C1 segment of cervical spinal cord (tissue), 14 donors: ENCODE measurements around the gene RASEF.
A peak's percentile ranks its signal among the peaks of the same experiment; 100 is the strongest.

Experiments used
- DNase-seq, 14 donors: peaks; one replicate each; lab custom pipeline; 2025; lab: John Stamatoyannopoulos, UW

The RASEF gene

GRCh38 chr9:83013867-83014605 lies 48.9 kb downstream of the RASEF start:
- no peak for DNase-seq

GRCh38 chr9:83012922-83013838 lies 49.8 kb downstream of the RASEF start:
- no peak for DNase-seq

- DNase-seq: no peak
Observed at GRCh38 chr9:83012168-83012921, 50.6 kb downstream of the RASEF start.

GRCh38 chr9:83011611-83012010 lies 51.3 kb downstream of the RASEF start:
- DNase-seq: no peak

GRCh38 chr9:83007521-83008300 lies 55.2 kb downstream of the RASEF start:
- no peak for DNase-seq

GRCh38 chr9:83006378-83006777 lies 56.6 kb downstream of the RASEF start:
- DNase-seq: no peak

GRCh38 chr9:83005963-83006362 lies 57.0 kb downstream of the RASEF start:
- no peak for DNase-seq

- DNase-seq: no peak
Observed at GRCh38 chr9:83005361-83005760, 57.6 kb downstream of the RASEF start.

GRCh38 chr9:83002329-83002728 lies 60.6 kb downstream of the RASEF start:
- DNase-seq: no peak

- no peak for DNase-seq
Observed at GRCh38 chr9:83000765-83001164, 62.2 kb downstream of the RASEF start.

- DNase-seq: no peak
Observed at GRCh38 chr9:82998409-82998808, 64.5 kb downstream of the RASEF start.

GRCh38 chr9:82997476-82998140 lies 65.3 kb downstream of the RASEF start:
- DNase-seq: no peak

- no peak for DNase-seq
Observed at GRCh38 chr9:82996941-82997340, 66.0 kb downstream of the RASEF start.

- DNase-seq: no peak
Observed at GRCh38 chr9:82993856-82994605, 68.9 kb downstream of the RASEF start.

- peak in 3 of 14 donors; percentile 1 to 5 (median 4) for DNase-seq
Observed at GRCh38 chr9:82991671-82992070, 71.3 kb downstream of the RASEF start.

GRCh38 chr9:82989929-82990328 lies 73.0 kb downstream of the RASEF start:
- no peak for DNase-seq

- no peak for DNase-seq
Observed at GRCh38 chr9:82988488-82988887, 74.5 kb downstream of the RASEF start.

GRCh38 chr9:82987370-82988189 lies 75.4 kb downstream of the RASEF start:
- DNase-seq: no peak

- no peak for DNase-seq
Observed at GRCh38 chr9:82981552-82981951, 81.4 kb downstream of the RASEF start.
